Stimulated activated CD8-positive, alpha-beta memory T cell treated with anti-CD3 and anti-CD28 coated beads, Interleukin-12 subunit alpha, Interleukin-12 subunit beta, amount 100 ng/mL, for 1 hour (primary cell): ENCODE data around the gene WFIKKN1.

Experiments used
- DNase-seq: peaks from one replicate; pipeline ENCODE4 v3.0.0-alpha.2; 2020; ENCODE audit warnings: low read depth

Gene WFIKKN1

GRCh38 chr16:637081-638018 is 6.6 kb downstream of the WFIKKN1 start:
- peak; percentile 77 for DNase-seq

GRCh38 chr16:638034-638543 is 7.3 kb downstream of the WFIKKN1 start:
- no peak for DNase-seq

DNA sequence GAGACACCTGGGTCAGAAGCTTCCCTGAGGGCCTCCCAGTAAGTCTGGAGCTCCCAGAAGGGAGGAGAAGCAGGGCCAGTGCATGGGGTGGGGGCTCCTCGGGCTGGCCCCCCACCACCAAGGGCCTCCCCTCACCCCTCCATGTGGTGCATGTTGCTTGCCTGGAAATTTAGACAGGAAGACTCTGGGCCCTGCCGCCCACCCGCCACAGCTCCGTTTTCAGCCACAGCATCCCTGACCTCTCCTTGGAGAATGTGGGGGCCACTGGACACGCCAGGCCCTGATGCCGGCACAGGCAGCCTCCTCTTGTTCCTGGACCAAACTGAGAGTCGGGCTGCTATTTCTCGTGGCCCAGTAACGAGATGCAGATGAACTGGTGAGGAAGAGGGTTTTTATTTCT is 8.1 kb downstream of the WFIKKN1 start:
- DNase-seq: no peak

DNA sequence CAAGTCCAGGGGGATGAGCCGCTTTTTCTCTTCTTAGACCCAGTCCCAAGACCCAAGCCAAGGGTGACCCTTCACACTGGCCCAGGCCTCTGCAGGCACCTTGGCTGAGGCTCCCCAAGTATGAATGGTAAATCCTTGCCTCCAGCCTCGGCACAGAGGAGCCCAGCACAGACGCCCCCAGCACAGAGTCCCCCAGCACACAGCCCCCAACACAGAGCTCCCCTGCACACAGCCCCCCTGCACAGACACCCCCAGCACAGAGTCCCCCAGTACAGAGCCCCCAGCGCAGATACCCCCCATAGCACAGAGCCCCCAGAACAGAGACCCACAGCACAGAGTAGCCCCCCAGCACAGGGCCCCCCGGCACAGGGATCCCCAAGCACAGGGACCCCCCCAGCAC is 9.8 kb downstream of the WFIKKN1 start:
- DNase-seq: no peak

DNA sequence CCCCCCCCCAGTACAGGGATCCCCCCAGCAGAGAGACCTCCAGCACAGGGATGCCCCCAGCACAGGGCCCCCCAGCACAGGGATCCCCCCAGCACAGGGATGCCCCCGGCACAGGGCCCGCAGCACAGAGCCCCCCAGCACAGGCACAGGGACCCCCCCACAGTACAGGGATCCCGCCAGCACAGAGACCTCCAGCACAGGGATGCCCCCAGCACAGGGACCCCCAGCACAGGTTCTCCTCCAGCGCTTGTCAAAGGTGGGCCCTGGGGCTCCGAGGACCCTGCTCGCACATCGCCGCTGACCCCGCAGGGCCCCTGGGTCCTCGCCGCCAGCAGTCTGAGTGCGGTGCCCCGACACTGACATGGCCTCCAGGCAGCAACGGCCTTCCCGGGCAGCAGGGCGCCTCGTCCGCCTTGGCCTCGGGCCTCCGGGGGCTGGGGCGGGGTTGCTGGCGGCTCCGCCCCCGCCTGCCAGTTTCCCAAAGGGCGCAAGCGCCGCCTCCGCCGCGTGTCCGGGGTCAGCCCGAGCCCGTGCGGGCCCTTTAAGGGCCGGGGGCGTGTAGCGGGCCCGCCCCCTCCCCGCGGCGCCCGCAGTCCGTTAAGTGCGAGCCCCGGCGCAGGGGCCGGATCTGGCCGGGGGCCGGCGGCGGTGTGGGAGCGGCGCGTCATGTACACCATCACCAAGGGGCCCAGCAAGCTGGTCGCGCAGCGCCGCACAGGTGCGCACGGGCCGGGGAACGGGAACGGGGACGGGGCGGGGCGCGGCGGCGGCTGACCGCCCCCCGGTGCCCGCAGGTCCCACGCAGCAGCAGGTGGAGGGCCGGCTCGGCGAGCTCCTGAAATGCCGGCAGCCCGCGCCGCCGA is 10.8 kb downstream of the WFIKKN1 start, which contains the start of gene MCRIP2:
MCRIP2 (plus strand) TSS at position 503 of the 863 bp plus-strand sequence; CDS start at position 667, 164 bp downstream.
- DNase-seq: peak; percentile 38

DNA sequence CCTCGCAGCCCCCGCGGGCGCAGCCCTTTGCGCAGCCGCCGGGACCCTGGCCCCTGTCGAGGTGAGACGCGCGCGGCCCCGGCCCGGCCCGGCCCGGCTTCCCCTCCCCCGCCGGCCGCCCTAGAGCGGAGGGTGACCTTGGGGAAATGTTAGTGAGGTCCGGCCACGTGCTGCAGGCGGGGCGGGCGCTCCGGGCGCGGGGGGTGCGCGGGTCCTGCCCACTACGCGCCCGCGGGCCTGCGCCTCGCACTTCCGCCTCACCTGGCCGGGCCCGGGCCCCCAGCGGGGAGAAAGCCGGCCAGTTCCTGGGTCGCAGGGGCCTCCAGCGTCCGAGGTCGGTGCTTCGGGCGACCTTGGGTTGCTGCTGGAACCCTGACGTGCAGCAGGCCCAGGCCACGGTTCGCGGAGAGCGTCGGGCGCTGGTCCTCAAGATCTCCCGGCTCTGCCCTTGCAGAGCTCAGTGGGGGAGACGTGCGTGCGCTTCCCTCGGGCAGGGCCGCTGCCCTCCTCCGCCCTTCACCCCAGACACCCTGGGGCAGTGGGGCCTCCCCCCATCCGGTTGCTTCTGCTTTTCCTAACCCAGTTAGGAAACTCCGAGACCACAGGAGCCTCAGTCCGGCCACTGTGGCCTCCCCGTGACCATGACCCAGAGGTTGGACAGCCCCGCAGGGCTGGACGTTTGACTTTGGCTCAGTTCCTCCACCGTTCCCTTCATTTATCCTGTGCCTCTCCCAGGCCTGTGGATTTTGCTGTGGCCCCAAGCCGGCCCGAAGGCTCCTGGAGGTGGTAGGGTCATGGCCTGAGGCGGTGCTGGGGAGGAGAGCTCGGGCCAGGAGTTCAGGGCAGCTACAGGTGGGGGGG is 11.6 kb downstream of the WFIKKN1 start:
- DNase-seq: no peak

DNA sequence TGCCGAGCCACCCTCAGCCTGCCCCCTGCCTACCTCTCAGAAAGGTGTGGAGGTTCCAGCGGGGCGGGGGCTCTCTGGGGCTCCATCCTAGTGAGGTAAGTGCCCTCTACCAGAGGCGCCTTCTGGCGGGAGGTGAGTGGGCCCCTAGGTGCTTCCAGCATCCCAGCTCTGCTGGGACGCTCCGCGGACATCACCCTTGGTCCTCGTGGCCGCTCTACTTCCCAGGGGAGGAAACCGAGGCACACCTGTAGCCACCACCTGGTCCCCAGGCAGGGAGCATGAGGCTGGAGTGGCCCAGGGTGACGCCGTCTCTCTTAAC is 12.2 kb downstream of the WFIKKN1 start:
- DNase-seq: no peak

GRCh38 chr16:644556-644955 is 13.8 kb downstream of the WFIKKN1 start:
- no peak for DNase-seq

DNA sequence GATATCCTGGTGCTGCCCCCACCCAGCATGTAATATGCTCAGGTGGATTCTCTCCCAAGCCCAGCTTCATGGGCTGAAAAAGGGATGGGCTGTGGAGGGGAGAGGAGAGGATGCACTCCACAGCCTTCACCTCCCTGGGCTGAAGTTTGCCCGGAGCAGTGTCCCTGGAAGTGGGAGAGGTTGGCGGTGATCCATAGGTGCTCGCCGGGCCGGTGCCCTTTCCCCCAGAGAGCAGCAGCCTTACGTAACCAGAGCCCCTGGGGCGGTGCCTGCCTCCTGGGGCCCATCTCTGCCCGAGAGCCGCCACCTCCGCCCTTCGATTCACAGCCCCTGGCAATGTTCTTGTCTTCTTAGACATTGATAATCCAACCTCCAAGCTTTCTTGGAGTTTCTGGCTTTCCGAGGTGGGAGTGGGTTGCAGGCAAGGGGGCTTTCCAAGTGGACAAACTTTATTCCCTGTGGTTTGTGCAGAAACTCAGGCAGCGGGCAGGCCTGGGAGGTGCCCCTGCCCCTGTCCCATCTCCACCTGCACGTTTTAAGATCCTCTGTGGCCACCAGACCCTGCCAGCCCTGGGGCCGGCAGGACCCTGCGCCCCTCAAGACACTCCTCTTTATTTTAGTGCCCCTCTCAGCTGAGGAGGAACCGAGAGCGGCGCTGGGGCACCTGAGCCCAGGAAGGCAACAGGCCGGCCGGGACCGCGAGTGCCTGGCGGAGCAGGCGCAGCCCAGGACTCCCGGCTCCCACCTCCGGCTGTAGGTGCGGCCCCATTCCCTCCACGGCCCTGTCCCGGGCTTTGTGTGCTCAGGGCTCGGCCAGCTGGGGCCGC is 15.3 kb downstream of the WFIKKN1 start:
- DNase-seq: no peak

GRCh38 chr16:646679-647172 is 15.9 kb downstream of the WFIKKN1 start:
- no peak for DNase-seq

DNA sequence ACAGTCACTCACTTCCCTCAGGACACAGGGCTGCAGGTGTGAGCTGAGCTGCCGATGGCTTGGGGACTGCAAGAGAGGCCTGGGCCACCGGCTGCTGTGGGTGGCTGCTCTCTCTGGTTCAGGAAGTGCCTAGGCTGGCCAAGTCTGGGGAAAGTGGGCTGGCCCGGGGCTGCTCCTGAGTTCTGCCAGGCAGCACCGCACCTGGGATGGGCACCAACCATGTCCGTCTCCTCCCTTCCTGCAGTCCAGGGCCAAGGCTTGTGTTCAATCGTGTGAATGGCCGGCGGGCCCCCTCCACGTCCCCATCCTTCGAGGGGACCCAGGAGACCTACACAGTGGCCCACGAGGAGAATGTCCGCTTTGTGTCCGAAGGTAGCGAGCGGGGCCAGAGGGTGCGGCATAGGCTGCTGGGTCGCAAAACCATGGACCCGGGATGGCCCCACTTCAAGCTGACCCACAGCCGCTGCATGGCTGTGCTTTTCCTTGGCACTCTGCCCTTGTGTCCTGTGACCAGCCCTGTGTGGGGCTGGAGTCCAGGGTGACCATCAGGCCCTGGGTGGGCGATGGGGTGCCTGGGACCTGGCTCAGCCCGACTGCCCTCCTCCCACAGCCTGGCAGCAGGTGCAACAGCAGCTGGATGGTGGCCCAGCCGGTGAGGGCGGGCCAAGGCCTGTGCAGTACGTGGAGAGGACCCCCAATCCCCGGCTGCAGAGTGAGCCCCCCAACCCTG is 16.6 kb downstream of the WFIKKN1 start:
- no peak for DNase-seq

DNA sequence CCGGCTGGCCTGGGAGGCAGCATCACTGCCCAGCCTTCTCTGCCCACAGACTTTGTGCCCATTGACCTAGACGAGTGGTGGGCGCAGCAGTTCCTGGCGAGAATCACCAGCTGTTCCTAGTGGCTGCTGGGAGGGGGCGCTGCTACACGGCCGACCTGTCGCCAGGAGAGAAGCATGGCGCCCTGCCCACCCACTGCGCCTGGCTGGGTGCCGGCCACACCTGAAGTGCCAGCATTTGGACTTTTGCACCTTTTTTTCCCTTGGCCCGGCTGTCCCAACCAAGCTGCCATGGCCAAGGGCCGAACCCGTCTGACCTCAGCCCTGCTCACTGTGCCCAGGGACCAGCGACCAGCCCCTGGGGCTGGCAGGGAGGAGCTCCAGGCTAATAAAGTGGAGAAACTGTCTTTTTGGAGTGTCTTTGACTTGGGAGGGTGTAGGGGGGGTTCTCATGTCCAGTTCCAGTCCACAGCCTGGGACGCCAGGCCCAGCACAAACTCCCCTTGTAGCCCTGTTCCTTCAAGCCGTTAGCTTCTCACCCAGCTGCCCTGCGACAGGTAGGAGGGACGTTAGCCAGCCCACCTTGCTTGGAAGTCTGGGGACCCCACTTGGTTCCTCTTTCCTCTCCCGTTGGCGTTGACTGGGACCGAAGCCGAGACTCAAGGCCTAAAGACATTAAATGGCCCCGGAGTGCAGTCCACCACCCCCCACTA is 17.4 kb downstream of the WFIKKN1 start:
- DNase-seq: no peak

DNA sequence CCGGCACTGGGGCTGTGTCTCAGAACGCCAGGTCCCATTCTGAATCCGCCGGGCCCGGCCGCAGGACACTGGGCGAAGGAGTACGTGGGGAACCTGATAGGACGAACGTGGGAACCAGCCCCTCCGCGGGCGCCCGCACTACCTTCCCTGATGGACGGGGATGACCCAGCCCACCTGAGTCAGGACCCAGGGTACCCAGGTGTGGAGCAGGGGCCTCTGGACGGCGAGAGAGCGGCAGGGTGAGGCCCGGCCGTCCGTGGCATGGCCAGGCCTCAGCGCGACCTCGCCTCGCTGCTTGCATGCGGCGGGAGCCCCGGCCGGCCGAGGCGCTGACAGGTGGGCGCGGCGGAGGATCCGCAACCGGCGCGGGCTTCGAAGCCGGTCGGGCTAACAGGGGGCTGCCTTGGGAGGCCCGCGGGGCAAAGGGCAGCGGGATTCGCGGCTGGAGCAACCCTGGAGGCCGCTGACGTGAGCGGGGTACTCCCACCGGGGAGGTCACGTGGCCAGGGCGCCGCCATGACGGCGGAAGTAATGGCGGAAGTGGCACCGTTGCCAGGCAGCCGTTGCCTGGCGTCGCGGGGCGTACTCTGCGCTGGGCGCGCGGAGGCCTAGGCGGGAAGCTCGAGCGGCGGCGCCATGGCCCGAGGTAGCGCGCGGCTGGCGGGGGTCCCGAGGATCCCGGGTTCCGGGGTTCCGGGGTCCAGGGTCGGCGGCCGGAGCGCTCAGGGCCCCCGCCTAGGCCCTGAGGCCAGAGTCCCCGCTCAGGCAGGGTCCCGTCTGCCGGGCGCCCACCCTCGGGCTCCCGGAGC is 18.2 kb downstream of the WFIKKN1 start, which contains the start of gene WDR90:
WDR90 (plus strand) TSS at position 585 of the 809 bp plus-strand sequence; CDS start at position 637, 52 bp downstream.
- peak; percentile 86 for DNase-seq

- no peak for DNase-seq
These were observed 18.8 kb downstream of the WFIKKN1 start for GRCh38 chr16:649631-650030.

DNA sequence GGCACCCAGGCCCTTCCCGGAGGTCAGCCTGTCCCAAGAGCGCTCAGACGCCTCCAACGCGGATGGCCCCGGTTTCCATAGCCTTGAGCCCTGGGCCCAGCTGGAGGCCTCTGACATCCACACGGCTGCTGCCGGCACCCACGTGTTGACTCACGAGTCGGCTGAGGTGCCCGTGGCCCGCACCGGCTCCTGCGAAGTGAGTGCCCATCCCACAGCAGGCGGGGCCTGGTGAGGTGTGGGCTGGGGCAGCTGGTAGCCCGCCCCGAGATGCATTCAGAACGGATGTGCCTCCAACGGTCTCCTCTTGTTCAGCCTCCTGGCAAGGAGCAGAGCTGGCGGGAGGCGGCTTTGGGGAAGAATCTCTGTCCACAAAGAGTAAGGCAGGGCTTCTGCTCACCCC is 21.1 kb downstream of the WFIKKN1 start:
- no peak for DNase-seq

GRCh38 chr16:652454-653305 is 21.9 kb downstream of the WFIKKN1 start:
- DNase-seq: no peak

- no peak for DNase-seq
These were observed 23.2 kb downstream of the WFIKKN1 start for GRCh38 chr16:654034-654433.
